SK-N-SH treated with all-trans-retinoic acid at 6 μM for 48 hours (cell line): ENCODE results near the gene TTC39B.

Experiments used
- ATAC-seq: fragments of 200-7000 bp; cut with Tn5 transposase; 3 replicates; pipeline ENCODE4 v1.9.1; 2020; ENCODE audit warnings: mild to moderate bottlenecking, moderate library complexity
- ARNTL ChIP-seq: fragments of 450-650 bp; formaldehyde crosslinking; IDR thresholded peaks from 2 replicates; pipeline ENCODE4 v1.5.0; 2020; ENCODE audit warnings: low read depth, mild to moderate bottlenecking, moderate library complexity, borderline replicate concordance
- BACH2 ChIP-seq: fragments of 250-450 bp; sonication (Bioruptor Pico); IDR thresholded peaks from 2 replicates; pipeline ENCODE4 v1.9.0; 2021; ENCODE audit warnings: mild to moderate bottlenecking, borderline replicate concordance
- CREB5 ChIP-seq: fragments of 250-450 bp; sonication (Bioruptor Pico); IDR thresholded peaks from 2 replicates; pipeline ENCODE4 v1.5.1; 2020; ENCODE audit warnings: low read depth, mild to moderate bottlenecking, moderate library complexity
- CSDC2 ChIP-seq: fragments of 250-450 bp; sonication (Bioruptor Pico); IDR thresholded peaks from 2 replicates; pipeline ENCODE4 v1.5.0; 2020; ENCODE audit warnings: mild to moderate bottlenecking, moderate library complexity
- GLIS3 ChIP-seq: fragments of 250-450 bp; sonication (Bioruptor Pico); IDR thresholded peaks from 2 replicates; pipeline ENCODE4 v1.5.0; 2020; ENCODE audit warnings: mild to moderate bottlenecking, moderate library complexity
- ISL1 ChIP-seq: fragments of 250-450 bp; sonication (Bioruptor Pico); IDR thresholded peaks from 2 replicates; pipeline ENCODE4 v2.1.2; 2022; ENCODE audit warnings: mild to moderate bottlenecking, moderate library complexity
- OSR1 ChIP-seq: fragments of 250-450 bp; sonication (Bioruptor Pico); IDR thresholded peaks from 2 replicates; pipeline ENCODE4 v1.8.0; 2022; ENCODE audit warnings: moderate library complexity, mild to moderate bottlenecking, inconsistent platforms
- PATZ1 ChIP-seq: fragments of 250-450 bp; sonication (Bioruptor Pico); IDR thresholded peaks from 2 replicates; pipeline ENCODE4 v1.8.0; 2020; ENCODE audit warnings: mild to moderate bottlenecking, moderate library complexity, borderline replicate concordance
- POU6F1 ChIP-seq: fragments of 250-450 bp; sonication (Bioruptor Pico); IDR thresholded peaks from 2 replicates; pipeline ENCODE4 v1.8.0; 2021; ENCODE audit warnings: low read depth, mild to moderate bottlenecking, moderate library complexity, borderline replicate concordance
- PPARA ChIP-seq: fragments of 250-450 bp; sonication (Bioruptor Pico); IDR thresholded peaks from 2 replicates; pipeline ENCODE4 v1.5.0; 2020; ENCODE audit warnings: mild to moderate bottlenecking, borderline replicate concordance
- RARB ChIP-seq: fragments of 250-450 bp; sonication (Bioruptor Pico); IDR thresholded peaks from 2 replicates; pipeline ENCODE4 v1.8.0; 2021; ENCODE audit warnings: mild to moderate bottlenecking, moderate library complexity
- SNAI2 ChIP-seq: fragments of 250-450 bp; sonication (Bioruptor Pico); IDR thresholded peaks from 2 replicates; pipeline ENCODE4 v1.5.0; 2020; ENCODE audit warnings: mild to moderate bottlenecking, moderate library complexity
- TCF4 ChIP-seq: fragments of 250-450 bp; sonication (Bioruptor Pico); IDR thresholded peaks from 2 replicates; pipeline ENCODE4 v1.8.0; 2021; ENCODE audit warnings: mild to moderate bottlenecking, moderate library complexity, borderline replicate concordance
- TSHZ2 ChIP-seq: fragments of 250-450 bp; sonication (Bioruptor Pico); IDR thresholded peaks from 2 replicates; pipeline ENCODE4 v1.5.0; 2020; ENCODE audit warnings: mild to moderate bottlenecking, moderate library complexity
- ZC3H10 ChIP-seq: fragments of 250-450 bp; sonication (Bioruptor Pico); IDR thresholded peaks from 2 replicates; pipeline ENCODE4 v1.5.1; 2021; ENCODE audit warnings: mild to moderate bottlenecking, moderate library complexity
- ZFP30 ChIP-seq: fragments of 450-650 bp; formaldehyde crosslinking; IDR thresholded peaks from 2 replicates; pipeline ENCODE4 v1.5.0; 2022; ENCODE audit warnings: mild to moderate bottlenecking, moderate library complexity
- ZNF565 ChIP-seq: fragments of 450-650 bp; formaldehyde crosslinking; conservative IDR thresholded peaks from 2 replicates; pipeline ENCODE4 v1.5.0; 2020; ENCODE audit warnings: low read depth, mild to moderate bottlenecking, moderate library complexity
- ZNF70 ChIP-seq: fragments of 450-650 bp; formaldehyde crosslinking; IDR thresholded peaks from 2 replicates; pipeline ENCODE4 v1.5.0; 2020; ENCODE audit warnings: mild to moderate bottlenecking, moderate library complexity
- ZNF8 ChIP-seq: fragments of 450-650 bp; formaldehyde crosslinking; IDR thresholded peaks from 2 replicates; pipeline ENCODE4 v1.5.0; 2020; ENCODE audit warnings: mild to moderate bottlenecking, moderate library complexity

The TTC39B gene

GRCh38 chr9:15299374-15299939 is 7.6 kb downstream of the TTC39B start:
- TF ChIP-seq RARB (CRISPR knock-in tag) (no peak), ZNF8 (CRISPR knock-in tag) (no peak), ZNF70 (CRISPR knock-in tag) (no peak), BACH2 (no peak), POU6F1 (CRISPR knock-in tag) (no peak), ISL1 (CRISPR knock-in tag) (no peak), PATZ1 (CRISPR knock-in tag) (no peak), SNAI2 (CRISPR knock-in tag) (no peak), ZFP30 (CRISPR knock-in tag) (no peak), ZNF565 (CRISPR knock-in tag) (no peak), TCF4 (CRISPR knock-in tag) (no peak), CSDC2 (no peak), ARNTL (CRISPR knock-in tag) (no peak), CREB5 (CRISPR knock-in tag) (no peak), GLIS3 (CRISPR knock-in tag) (no peak), PPARA (no peak), OSR1 (CRISPR knock-in tag) (no peak), TSHZ2 (CRISPR knock-in tag) (no peak)
- ATAC-seq, result no peak

- no peak for ATAC-seq
- TF ChIP-seq SNAI2 (CRISPR knock-in tag) (no peak), PPARA (no peak), ZC3H10 (CRISPR knock-in tag) (no peak), RARB (CRISPR knock-in tag) (no peak), CREB5 (CRISPR knock-in tag) (no peak), TSHZ2 (CRISPR knock-in tag) (no peak), CSDC2 (no peak)
Measured at GRCh38 chr9:15298362-15298761, 8.7 kb downstream of the TTC39B start.
